Measurements from ENCODE around the gene CR1.

DNA sequence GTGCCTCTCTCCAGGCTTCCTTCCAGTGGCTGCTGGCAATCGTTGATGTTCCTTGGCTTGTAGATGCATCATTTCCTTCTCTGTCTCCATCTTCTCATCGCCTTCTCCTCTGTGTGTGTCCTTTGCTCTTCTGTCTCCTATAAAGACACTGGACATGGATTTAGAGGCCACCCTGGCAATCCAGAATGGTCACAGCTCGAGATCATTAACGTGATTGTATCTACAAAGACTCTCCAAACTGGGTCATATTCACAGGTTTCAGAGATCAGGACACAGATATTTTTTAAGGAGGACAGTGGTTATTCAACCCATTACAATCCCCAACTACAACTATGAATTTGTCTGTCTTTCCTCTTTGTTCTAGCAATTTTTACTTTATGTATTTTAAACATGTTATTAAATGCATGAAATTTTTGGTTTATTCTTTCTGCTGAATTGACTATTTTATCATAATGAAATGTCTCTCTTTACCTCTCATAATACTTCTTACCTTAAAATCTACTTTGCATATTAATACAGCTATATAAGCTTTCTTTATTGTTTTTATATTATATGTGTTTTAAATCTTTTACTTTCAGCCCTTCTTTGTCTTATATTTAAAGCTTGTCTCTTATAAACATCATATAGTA lies 22.8 kb downstream of the CR1 start:
- TF ChIP-seq, protein P1, sequence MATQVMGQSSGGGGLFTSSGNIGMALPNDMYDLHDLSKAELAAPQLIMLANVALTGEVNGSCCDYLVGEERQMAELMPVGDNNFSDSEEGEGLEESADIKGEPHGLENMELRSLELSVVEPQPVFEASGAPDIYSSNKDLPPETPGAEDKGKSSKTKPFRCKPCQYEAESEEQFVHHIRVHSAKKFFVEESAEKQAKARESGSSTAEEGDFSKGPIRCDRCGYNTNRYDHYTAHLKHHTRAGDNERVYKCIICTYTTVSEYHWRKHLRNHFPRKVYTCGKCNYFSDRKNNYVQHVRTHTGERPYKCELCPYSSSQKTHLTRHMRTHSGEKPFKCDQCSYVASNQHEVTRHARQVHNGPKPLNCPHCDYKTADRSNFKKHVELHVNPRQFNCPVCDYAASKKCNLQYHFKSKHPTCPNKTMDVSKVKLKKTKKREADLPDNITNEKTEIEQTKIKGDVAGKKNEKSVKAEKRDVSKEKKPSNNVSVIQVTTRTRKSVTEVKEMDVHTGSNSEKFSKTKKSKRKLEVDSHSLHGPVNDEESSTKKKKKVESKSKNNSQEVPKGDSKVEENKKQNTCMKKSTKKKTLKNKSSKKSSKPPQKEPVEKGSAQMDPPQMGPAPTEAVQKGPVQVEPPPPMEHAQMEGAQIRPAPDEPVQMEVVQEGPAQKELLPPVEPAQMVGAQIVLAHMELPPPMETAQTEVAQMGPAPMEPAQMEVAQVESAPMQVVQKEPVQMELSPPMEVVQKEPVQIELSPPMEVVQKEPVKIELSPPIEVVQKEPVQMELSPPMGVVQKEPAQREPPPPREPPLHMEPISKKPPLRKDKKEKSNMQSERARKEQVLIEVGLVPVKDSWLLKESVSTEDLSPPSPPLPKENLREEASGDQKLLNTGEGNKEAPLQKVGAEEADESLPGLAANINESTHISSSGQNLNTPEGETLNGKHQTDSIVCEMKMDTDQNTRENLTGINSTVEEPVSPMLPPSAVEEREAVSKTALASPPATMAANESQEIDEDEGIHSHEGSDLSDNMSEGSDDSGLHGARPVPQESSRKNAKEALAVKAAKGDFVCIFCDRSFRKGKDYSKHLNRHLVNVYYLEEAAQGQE (IDR thresholded peaks at IDR 0.05; ENCODE audit: insufficient read depth in 1 of 2, low read depth in 2 of 2, low read length in 1 of 2), result no peak
- TF ChIP-seq, protein P2, sequence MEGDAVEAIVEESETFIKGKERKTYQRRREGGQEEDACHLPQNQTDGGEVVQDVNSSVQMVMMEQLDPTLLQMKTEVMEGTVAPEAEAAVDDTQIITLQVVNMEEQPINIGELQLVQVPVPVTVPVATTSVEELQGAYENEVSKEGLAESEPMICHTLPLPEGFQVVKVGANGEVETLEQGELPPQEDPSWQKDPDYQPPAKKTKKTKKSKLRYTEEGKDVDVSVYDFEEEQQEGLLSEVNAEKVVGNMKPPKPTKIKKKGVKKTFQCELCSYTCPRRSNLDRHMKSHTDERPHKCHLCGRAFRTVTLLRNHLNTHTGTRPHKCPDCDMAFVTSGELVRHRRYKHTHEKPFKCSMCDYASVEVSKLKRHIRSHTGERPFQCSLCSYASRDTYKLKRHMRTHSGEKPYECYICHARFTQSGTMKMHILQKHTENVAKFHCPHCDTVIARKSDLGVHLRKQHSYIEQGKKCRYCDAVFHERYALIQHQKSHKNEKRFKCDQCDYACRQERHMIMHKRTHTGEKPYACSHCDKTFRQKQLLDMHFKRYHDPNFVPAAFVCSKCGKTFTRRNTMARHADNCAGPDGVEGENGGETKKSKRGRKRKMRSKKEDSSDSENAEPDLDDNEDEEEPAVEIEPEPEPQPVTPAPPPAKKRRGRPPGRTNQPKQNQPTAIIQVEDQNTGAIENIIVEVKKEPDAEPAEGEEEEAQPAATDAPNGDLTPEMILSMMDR (IDR thresholded peaks at IDR 0.05), result no peak
- no peak for TF ChIP-seq TCF7L2 (IDR thresholded peaks at IDR 0.05; ENCODE audit: low read depth, low read length)
- no peak for TF ChIP-seq POLR2AphosphoS5 (IDR thresholded peaks at IDR 0.05; ENCODE audit: low read depth, low read length)
